ENCODE measurements around the gene EQTN. TPM values are rescaled to one million over a fixed set of nuclear protein-coding genes. Genes with fewer than 3 reads are reported as not detected.

EQTN gene
- total RNA-seq, 1 donor from 2014 or later = not detected

GRCh38 chr9:27328483-27328882 is 31.5 kb upstream of the EQTN start:
- H3K27me3 ChIP-seq (ENCODE audit: insufficient read depth, low read length) = peaks cover 14% of the 10 kb centered on the region
- H3K36me3 ChIP-seq (ENCODE audit: insufficient read depth, low read length) = no peaks in the 10 kb centered on the region
- no peaks in the 10 kb centered on the region for H3K79me2 ChIP-seq (ENCODE audit: insufficient read depth, low read length)
- Mint-ChIP-seq H3K27me3 (ENCODE audit: low read depth, unreplicated experiment) (no peaks in the 10 kb centered on the region), H3K27ac (ENCODE audit: unreplicated experiment) (no peak overlapping the region), H3K4me1 (ENCODE audit: low read depth, unreplicated experiment) (peaks cover 2% of the 10 kb centered on the region), H3K4me3 (ENCODE audit: unreplicated experiment) (no peak overlapping the region), H3K36me3 (ENCODE audit: low read depth, unreplicated experiment) (no peaks in the 10 kb centered on the region), H3K9me3 (ENCODE audit: unreplicated experiment) (peaks cover 3% of the 10 kb centered on the region)
- no peak overlapping the region for H2AFZ ChIP-seq (ENCODE audit: low read depth, low read length)
- FAIRE-seq (no peak), DNase-seq (ENCODE audit: low read depth) (no peak)
- H3K9ac ChIP-seq (ENCODE audit: low read length) = no peak overlapping the region
- no peaks in the 10 kb centered on the region for H4K20me1 ChIP-seq (ENCODE audit: insufficient read depth, low read length)
- no peaks in the 10 kb centered on the region for H3K9me3 ChIP-seq (ENCODE audit: insufficient read depth, low read depth, low read length)
- no peak overlapping the region for H3K27ac ChIP-seq (ENCODE audit: low read depth, low read length)
- TF ChIP-seq EZH2 (IDR thresholded peaks at IDR 0.05; ENCODE audit: insufficient read depth, low read length) (no peak), CTCF (IDR thresholded peaks at IDR 0.05; ENCODE audit: insufficient read depth, low read depth, low read length) (no peak)
- H3K4me1 ChIP-seq (ENCODE audit: insufficient read depth, low read length) = peaks cover 3% of the 10 kb centered on the region
- H3K4me2 ChIP-seq (ENCODE audit: low read length) = no peak overlapping the region
- no peak overlapping the region for H3K4me3 ChIP-seq (ENCODE audit: insufficient read depth, low read depth, low read length)

- no peak for FAIRE-seq
- Histone ChIP-seq H3K9me3 (ENCODE audit: insufficient read depth, low read depth, low read length) (no peaks in the 10 kb centered on the region), H3K4me1 (ENCODE audit: insufficient read depth, low read length) (no peaks in the 10 kb centered on the region), H3K9ac (ENCODE audit: low read length) (no peak overlapping the region), H3K4me2 (ENCODE audit: low read length) (no peak overlapping the region), H3K4me3 (ENCODE audit: insufficient read depth, low read depth, low read length) (no peak overlapping the region), H3K27me3 (ENCODE audit: insufficient read depth, low read length) (peaks cover 2% of the 10 kb centered on the region), H2AFZ (ENCODE audit: low read depth, low read length) (no peak overlapping the region), H3K79me2 (ENCODE audit: insufficient read depth, low read length) (no peaks in the 10 kb centered on the region), H3K36me3 (ENCODE audit: insufficient read depth, low read length) (no peaks in the 10 kb centered on the region), H3K27ac (ENCODE audit: low read depth, low read length) (no peak overlapping the region), H4K20me1 (ENCODE audit: insufficient read depth, low read length) (no peaks in the 10 kb centered on the region)
- Mint-ChIP-seq H3K27me3 (ENCODE audit: low read depth, unreplicated experiment) (no peaks in the 10 kb centered on the region), H3K9me3 (ENCODE audit: unreplicated experiment) (peaks cover 2% of the 10 kb centered on the region), H3K27ac (ENCODE audit: unreplicated experiment) (no peak overlapping the region), H3K36me3 (ENCODE audit: low read depth, unreplicated experiment) (no peaks in the 10 kb centered on the region), H3K4me1 (ENCODE audit: low read depth, unreplicated experiment) (no peaks in the 10 kb centered on the region), H3K4me3 (ENCODE audit: unreplicated experiment) (no peak overlapping the region)
- no peak for DNase-seq (ENCODE audit: low read depth)
- TF ChIP-seq CTCF (IDR thresholded peaks at IDR 0.05; ENCODE audit: insufficient read depth, low read depth, low read length) = no peak
- no peak for TF ChIP-seq EZH2 (IDR thresholded peaks at IDR 0.05; ENCODE audit: insufficient read depth, low read length)
These were observed 14.2 kb upstream of the EQTN start for GRCh38 chr9:27311184-27311583.

- no peak overlapping the region for H3K9ac ChIP-seq (ENCODE audit: low read length)
- H3K4me3 ChIP-seq (ENCODE audit: insufficient read depth, low read depth, low read length) = no peak overlapping the region
- H3K4me2 ChIP-seq (ENCODE audit: low read length) = no peak overlapping the region
- TF ChIP-seq CTCF (IDR thresholded peaks at IDR 0.05; ENCODE audit: insufficient read depth, low read depth, low read length) = no peak
- no peak for TF ChIP-seq EZH2 (IDR thresholded peaks at IDR 0.05; ENCODE audit: insufficient read depth, low read length)
- H3K9me3 Mint-ChIP-seq (ENCODE audit: unreplicated experiment) = peaks cover 2% of the 10 kb centered on the region
- no peak overlapping the region for H3K27ac ChIP-seq (ENCODE audit: low read depth, low read length)
- no peaks in the 10 kb centered on the region for H3K4me1 Mint-ChIP-seq (ENCODE audit: low read depth, unreplicated experiment)
- H3K27me3 ChIP-seq (ENCODE audit: insufficient read depth, low read length) = peaks cover 2% of the 10 kb centered on the region
- H3K27me3 Mint-ChIP-seq (ENCODE audit: low read depth, unreplicated experiment) = no peaks in the 10 kb centered on the region
- no peak overlapping the region for H3K27ac Mint-ChIP-seq (ENCODE audit: unreplicated experiment)
- no peaks in the 10 kb centered on the region for H3K36me3 Mint-ChIP-seq (ENCODE audit: low read depth, unreplicated experiment)
- no peaks in the 10 kb centered on the region for H4K20me1 ChIP-seq (ENCODE audit: insufficient read depth, low read length)
- no peaks in the 10 kb centered on the region for H3K36me3 ChIP-seq (ENCODE audit: insufficient read depth, low read length)
- H3K9me3 ChIP-seq (ENCODE audit: insufficient read depth, low read depth, low read length) = no peaks in the 10 kb centered on the region
- FAIRE-seq = no peak
- no peak overlapping the region for H3K4me3 Mint-ChIP-seq (ENCODE audit: unreplicated experiment)
- no peak overlapping the region for H2AFZ ChIP-seq (ENCODE audit: low read depth, low read length)
- no peaks in the 10 kb centered on the region for H3K4me1 ChIP-seq (ENCODE audit: insufficient read depth, low read length)
- H3K79me2 ChIP-seq (ENCODE audit: insufficient read depth, low read length) = no peaks in the 10 kb centered on the region
- no peak for DNase-seq (ENCODE audit: low read depth)
These were observed 13.6 kb upstream of the EQTN start for GRCh38 chr9:27310582-27310981.
